Thymus (tissue), 11 donors: ENCODE measurements around the gene BOC. TPM values are rescaled to one million over a fixed set of nuclear protein-coding genes. Genes with fewer than 3 reads are reported as not detected.

Experiments used
- DNase-seq, 9 donors: peaks; one replicate each; pipeline ENCODE4 v3.0.0-alpha.2; 2013; ENCODE audit warnings: low spot score in 9 of 9, low read depth in 6 of 9, missing footprints in 1 of 9
- H3K27ac ChIP-seq, 2 donors: one replicate each; pipeline ENCODE4 v1.5.1; 2013; ENCODE audit warnings: control low read depth in 1 of 2, low read depth in 1 of 2, low read length in 1 of 2, mild to moderate bottlenecking in 1 of 2, moderate library complexity in 1 of 2
- H3K27me3 ChIP-seq, 2 donors: one replicate each; pipeline ENCODE4 v1.5.1; 2013; ENCODE audit warnings: low read length in 1 of 2; ENCODE audit not compliant: control insufficient read depth in 2 of 2, insufficient read depth in 1 of 2
- H3K36me3 ChIP-seq, 2 donors: one replicate each; pipeline ENCODE4 v1.5.1; 2013; ENCODE audit warnings: low read length in 1 of 2, mild to moderate bottlenecking in 1 of 2, moderate library complexity in 1 of 2; ENCODE audit not compliant: control insufficient read depth in 2 of 2, insufficient read depth in 2 of 2
- H3K4me1 ChIP-seq, 2 donors: one replicate each; pipeline ENCODE4 v1.5.1; 2013; ENCODE audit warnings: low read length in 2 of 2; ENCODE audit not compliant: control insufficient read depth in 2 of 2, insufficient read depth in 2 of 2
- H3K4me3 ChIP-seq, 2 donors: one replicate each; pipeline ENCODE4 v1.5.1; 2013; ENCODE audit warnings: low read length in 2 of 2, control low read depth in 1 of 2, mild to moderate bottlenecking in 1 of 2
- H3K9me3 ChIP-seq, 2 donors: one replicate each; pipeline ENCODE4 v1.5.1; 2013; ENCODE audit warnings: low read length in 1 of 2, mild to moderate bottlenecking in 1 of 2; ENCODE audit not compliant: control insufficient read depth in 2 of 2, insufficient read depth in 1 of 2
- WGBS: extraction: QIAGEN DNeasy Blood & Tissue Kit; methylation state at CpG from one replicate; pipeline ENCODE4 v1.1.7; 2013; 5-methylcytosine and 5-hydroxymethylcytosine counted together
- polyA plus RNA-seq: library from polyadenylated mRNA; stranded (reverse); fragments of 200-250 nt; gene quantifications from one replicate; pipeline ENCODE4 v1.2.3, GENCODE V29; 2013
- total RNA-seq: library from RNA; stranded (reverse); fragments of 120-200 nt; gene quantifications from one replicate; pipeline ENCODE4 v1.2.4, GENCODE V29; 2013
- donor health status: healthy.

BOC gene
- total and polyA plus RNA-seq, 2 donors = 5.5 to 5.7 TPM

GRCh38 chr3:113205481-113205880 is 5.9 kb upstream of the BOC start:
- no peak overlapping the region for H3K27ac ChIP-seq
- peaks cover 3 to 18% of the 10 kb centered on the region in 2 donors for H3K27me3 ChIP-seq
- no peak overlapping the region for H3K4me3 ChIP-seq
- 97% methylated on average over 2 of the region's 2 CpGs for WGBS
- no peaks in the 10 kb centered on the region for H3K9me3 ChIP-seq
- no peaks in the 10 kb centered on the region for H3K4me1 ChIP-seq
- H3K36me3 ChIP-seq = no peaks in the 10 kb centered on the region
- no peak for DNase-seq

GRCh38 chr3:113210604-113211329 is 590 bp upstream of the BOC start:
- H3K4me3 ChIP-seq = peak overlapping the region; percentile 30 to 54
- peaks cover 7 to 9% of the 10 kb centered on the region in 2 donors for H3K4me1 ChIP-seq
- H3K27me3 ChIP-seq = peaks cover 26 to 62% of the 10 kb centered on the region in 2 donors
- H3K9me3 ChIP-seq = no peaks in the 10 kb centered on the region
- peak overlapping the region; percentile 13 to 67 for H3K27ac ChIP-seq
- WGBS = 55% methylated on average over 22 of the region's 22 CpGs
- no peaks in the 10 kb centered on the region for H3K36me3 ChIP-seq
- DNase-seq = no peak

DNA sequence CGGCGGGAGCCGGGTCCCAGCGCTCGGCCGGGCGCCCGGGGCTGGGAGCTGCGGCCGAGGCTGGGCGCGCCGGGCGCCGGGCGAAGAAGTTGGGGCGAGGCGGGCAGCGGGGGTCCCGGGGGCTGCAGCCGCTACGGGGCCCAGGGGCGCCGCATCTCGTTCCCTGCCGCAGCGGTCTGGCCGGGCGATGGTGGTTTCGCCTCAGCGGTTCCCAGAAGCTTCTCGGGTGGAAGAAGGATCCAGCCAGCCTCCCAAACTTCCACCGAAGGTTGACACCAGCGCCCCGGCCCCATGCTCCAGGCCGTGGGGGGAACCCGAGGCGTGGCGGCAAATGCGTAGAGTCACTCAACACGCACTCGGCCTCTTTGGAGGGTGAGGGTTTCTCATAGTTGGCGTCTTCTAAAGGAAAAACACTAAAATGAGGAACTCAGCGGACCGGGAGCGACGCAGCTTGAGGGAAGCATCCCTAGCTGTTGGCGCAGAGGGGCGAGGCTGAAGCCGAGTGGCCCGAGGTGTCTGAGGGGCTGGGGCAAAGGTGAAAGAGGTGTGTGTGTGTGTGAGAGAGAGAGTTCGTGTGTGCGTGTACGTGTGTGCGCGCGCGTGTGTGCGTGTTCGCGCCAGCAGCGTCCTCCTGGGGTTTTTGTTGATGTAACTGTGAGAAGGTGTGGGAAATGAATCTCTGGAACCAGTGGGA is 940 bp downstream of the BOC start:
- H3K9me3 ChIP-seq = no peaks in the 10 kb centered on the region
- H3K4me3 ChIP-seq = peak overlapping the region; percentile 48 to 54
- peak in 1 of 9 donors; percentile 29 for DNase-seq
- H3K4me1 ChIP-seq = peaks cover 7 to 9% of the 10 kb centered on the region in 2 donors
- H3K36me3 ChIP-seq = no peaks in the 10 kb centered on the region
- peak overlapping the region; percentile 43 to 76 for H3K27ac ChIP-seq
- 2% methylated on average over 62 of the region's 62 CpGs for whole genome bisulfite sequencing
- peaks cover 26 to 62% of the 10 kb centered on the region in 2 donors for H3K27me3 ChIP-seq

- 60% methylated on average over 5 of the region's 5 CpGs for WGBS
- peak overlapping the region in 1 of 2 donors; percentile 43 for H3K27ac ChIP-seq
- H3K4me3 ChIP-seq = peak overlapping the region; percentile 48 to 54
- peaks cover 7 to 10% of the 10 kb centered on the region in 2 donors for H3K4me1 ChIP-seq
- H3K9me3 ChIP-seq = no peaks in the 10 kb centered on the region
- no peak for DNase-seq
- H3K36me3 ChIP-seq = no peaks in the 10 kb centered on the region
- H3K27me3 ChIP-seq = peaks cover 26 to 62% of the 10 kb centered on the region in 2 donors
Observed at GRCh38 chr3:113212844-113213375, 1.6 kb downstream of the BOC start.

- 96% methylated on average over 7 of the region's 7 CpGs for WGBS
- Histone ChIP-seq H3K4me1 (peaks cover 12 to 19% of the 10 kb centered on the region in 2 donors), H3K9me3 (no peaks in the 10 kb centered on the region), H3K36me3 (no peaks in the 10 kb centered on the region), H3K27ac (no peak overlapping the region), H3K4me3 (no peak overlapping the region), H3K27me3 (peaks cover 26 to 58% of the 10 kb centered on the region in 2 donors)
- DNase-seq = no peak
Observed at GRCh38 chr3:113213896-113214587, 2.7 kb downstream of the BOC start.

DNA sequence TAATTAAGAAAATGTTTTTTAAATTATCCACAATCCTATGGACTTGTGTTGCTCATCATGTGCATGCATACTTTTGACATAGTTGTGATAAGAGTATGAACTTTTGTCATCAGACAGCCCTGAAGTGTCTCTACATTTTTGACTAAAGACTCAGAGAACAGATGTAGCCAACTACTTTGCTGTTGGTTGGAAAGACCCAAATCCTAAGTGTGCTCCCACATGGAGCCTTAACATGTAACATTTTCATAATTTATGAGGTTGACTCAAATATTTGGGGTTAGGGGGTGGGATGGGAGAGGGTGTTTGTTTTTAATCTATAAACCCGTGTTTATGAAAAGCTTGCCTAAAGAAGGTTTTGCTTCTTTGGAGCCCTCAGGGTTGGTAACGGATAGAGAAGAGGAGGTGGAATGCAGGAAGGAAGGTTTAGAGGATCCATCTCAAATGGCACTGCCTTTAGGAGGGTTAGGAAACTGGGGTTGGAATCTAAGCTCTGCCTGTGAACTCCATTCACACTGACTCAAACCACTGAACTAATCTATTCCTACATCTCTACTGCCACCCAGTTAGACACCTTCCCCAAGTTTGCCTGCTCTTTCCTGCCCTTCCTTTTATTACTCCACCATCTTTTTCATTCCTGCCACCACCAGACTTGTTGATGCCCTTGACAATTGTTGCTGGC is 3.7 kb downstream of the BOC start:
- H3K27ac ChIP-seq = no peak overlapping the region
- DNase-seq = no peak
- H3K27me3 ChIP-seq = peaks cover 26 to 48% of the 10 kb centered on the region in 2 donors
- peaks cover 12 to 29% of the 10 kb centered on the region in 2 donors for H3K4me1 ChIP-seq
- no peaks in the 10 kb centered on the region for H3K36me3 ChIP-seq
- WGBS = 92% methylated on average over 2 of the region's 2 CpGs
- no peaks in the 10 kb centered on the region for H3K9me3 ChIP-seq
- H3K4me3 ChIP-seq = no peak overlapping the region

- Histone ChIP-seq H3K36me3 (no peaks in the 10 kb centered on the region), H3K27me3 (peaks cover 15 to 34% of the 10 kb centered on the region in 2 donors), H3K9me3 (no peaks in the 10 kb centered on the region), H3K27ac (no peak overlapping the region), H3K4me1 (peaks cover 10 to 32% of the 10 kb centered on the region in 2 donors), H3K4me3 (no peak overlapping the region)
- WGBS = 96% methylated on average over 5 of the region's 5 CpGs
- DNase-seq = no peak
Observed at GRCh38 chr3:113216393-113216792, 5.0 kb downstream of the BOC start.

DNA sequence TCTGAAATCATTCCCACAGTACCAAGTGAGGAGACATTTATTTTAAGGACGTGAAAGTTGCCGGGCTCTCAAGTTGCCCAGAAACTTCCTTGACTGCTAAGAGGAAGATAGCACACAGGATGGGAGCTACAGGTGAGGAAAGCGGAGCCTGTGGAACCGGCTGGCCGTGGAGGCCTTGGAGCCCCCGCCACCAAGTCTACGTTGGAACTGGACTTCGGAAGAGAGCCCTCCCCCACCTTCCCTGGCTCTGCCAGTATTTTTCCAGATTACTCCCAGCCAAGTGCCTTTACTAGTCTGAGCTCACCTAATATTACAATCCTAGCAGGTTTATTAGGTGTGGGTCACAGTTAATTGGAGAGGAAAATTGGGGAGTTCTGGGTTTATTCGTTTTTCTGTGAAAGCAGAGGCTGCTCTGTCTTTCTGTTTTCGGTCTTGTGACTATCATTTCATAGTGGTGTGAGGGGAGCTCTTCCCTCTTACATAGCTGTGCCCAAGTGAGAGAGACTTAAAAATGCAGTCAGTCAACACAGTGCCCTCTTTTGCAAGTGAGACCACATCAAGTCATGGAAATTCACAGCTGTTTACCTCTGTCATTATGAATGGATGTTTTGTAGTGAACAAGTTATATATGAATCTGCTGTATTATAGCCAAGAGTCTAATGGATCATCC is 6.8 kb downstream of the BOC start:
- no peaks in the 10 kb centered on the region for H3K36me3 ChIP-seq
- H3K27me3 ChIP-seq = peaks cover under 1 to 19% of the 10 kb centered on the region in 2 donors
- 77% methylated on average over 10 of the region's 10 CpGs for WGBS
- H3K9me3 ChIP-seq = no peaks in the 10 kb centered on the region
- no peak overlapping the region for H3K4me3 ChIP-seq
- no peak for DNase-seq
- peaks cover 10 to 37% of the 10 kb centered on the region in 2 donors for H3K4me1 ChIP-seq
- H3K27ac ChIP-seq = no peak overlapping the region
